Ishikawa (cell line): ENCODE measurements around the gene SCAND1.

Experiments used
- CEBPB ChIP-seq: IDR thresholded peaks from 2 replicates; pipeline ENCODE4 v1.6.1; 2012
- CREB1 ChIP-seq: IDR thresholded peaks from 2 replicates; pipeline ENCODE4 v1.6.1; 2012; ENCODE audit warnings: low read depth
- EGR1 ChIP-seq: IDR thresholded peaks from 2 replicates; pipeline ENCODE4 v1.6.1; 2012
- EP300 ChIP-seq: IDR thresholded peaks from 2 replicates; pipeline ENCODE4 v1.6.1; 2012; ENCODE audit warnings: borderline replicate concordance
- FOXM1 ChIP-seq: IDR thresholded peaks from 2 replicates; pipeline ENCODE4 v1.6.1; 2012; ENCODE audit warnings: low read depth, borderline replicate concordance
- NFIC ChIP-seq: IDR thresholded peaks from 2 replicates; pipeline ENCODE4 v1.6.1; 2012
- RAD21 ChIP-seq: IDR thresholded peaks from 2 replicates; pipeline ENCODE4 v1.6.1; 2012; ENCODE audit warnings: low read depth
- TAF1 ChIP-seq: IDR thresholded peaks from 2 replicates; pipeline ENCODE4 v1.6.1; 2012; ENCODE audit warnings: low read depth, mild to moderate bottlenecking
- TEAD4 ChIP-seq: IDR thresholded peaks from 2 replicates; pipeline ENCODE4 v1.6.1; 2012
- ZBTB7A ChIP-seq: IDR thresholded peaks from 2 replicates; pipeline ENCODE4 v1.6.1; 2012; ENCODE audit warnings: low read depth
- TF ChIP-seq, protein P1 (sequence below): IDR thresholded peaks from 2 replicates; pipeline ENCODE4 v1.6.1; 2012
- TF ChIP-seq, protein P2 (sequence below): IDR thresholded peaks from 2 replicates; pipeline ENCODE4 v1.6.1; 2012; ENCODE audit warnings: low read depth, mild to moderate bottlenecking

DNA sequence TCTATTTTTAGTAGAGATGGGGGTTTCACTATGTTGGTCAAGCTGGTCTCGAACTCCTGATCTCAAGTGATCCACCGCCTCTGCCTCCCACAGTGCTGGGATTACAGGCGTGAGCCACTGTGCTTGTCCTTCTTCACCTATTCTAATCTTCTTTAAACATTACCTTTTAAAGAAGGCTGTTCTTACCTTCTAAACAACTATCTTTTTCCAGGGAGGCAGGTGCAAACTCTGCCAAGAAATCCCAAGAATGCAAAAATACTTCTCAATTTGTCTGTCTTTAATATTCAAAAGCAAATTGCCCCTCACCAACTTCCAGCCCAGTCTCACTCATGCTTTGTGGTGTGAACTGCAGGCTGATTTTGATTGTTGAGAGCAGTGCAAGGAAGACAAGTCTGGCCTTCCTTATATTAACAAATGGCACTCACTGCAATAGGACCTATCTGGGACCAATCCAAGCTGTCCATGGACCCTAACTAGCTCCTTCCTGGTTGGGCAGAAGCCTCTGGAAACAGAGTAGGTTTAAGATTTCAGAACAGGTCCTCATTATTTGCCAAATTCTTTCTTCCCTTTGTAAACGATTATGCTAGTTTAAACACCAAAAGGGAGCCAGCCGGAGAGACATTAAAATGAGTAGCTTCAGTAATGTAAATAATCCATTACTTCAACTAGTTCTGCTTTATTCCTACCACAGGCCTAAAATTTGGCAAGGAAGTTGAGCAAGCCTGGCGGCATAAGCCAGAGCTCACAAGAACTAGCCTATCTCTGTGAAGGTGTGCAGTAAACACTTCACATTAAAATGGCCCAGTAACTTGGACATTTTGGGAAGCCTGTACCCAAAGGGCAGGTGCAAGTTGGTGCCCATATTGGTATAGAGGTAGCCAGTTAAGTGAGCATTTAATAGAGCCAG is 1.6 kb downstream of the SCAND1 start:
- TF ChIP-seq, protein P1, sequence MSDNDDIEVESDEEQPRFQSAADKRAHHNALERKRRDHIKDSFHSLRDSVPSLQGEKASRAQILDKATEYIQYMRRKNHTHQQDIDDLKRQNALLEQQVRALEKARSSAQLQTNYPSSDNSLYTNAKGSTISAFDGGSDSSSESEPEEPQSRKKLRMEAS: no peak
- TF ChIP-seq CEBPB: no peak
- TF ChIP-seq, protein P2, sequence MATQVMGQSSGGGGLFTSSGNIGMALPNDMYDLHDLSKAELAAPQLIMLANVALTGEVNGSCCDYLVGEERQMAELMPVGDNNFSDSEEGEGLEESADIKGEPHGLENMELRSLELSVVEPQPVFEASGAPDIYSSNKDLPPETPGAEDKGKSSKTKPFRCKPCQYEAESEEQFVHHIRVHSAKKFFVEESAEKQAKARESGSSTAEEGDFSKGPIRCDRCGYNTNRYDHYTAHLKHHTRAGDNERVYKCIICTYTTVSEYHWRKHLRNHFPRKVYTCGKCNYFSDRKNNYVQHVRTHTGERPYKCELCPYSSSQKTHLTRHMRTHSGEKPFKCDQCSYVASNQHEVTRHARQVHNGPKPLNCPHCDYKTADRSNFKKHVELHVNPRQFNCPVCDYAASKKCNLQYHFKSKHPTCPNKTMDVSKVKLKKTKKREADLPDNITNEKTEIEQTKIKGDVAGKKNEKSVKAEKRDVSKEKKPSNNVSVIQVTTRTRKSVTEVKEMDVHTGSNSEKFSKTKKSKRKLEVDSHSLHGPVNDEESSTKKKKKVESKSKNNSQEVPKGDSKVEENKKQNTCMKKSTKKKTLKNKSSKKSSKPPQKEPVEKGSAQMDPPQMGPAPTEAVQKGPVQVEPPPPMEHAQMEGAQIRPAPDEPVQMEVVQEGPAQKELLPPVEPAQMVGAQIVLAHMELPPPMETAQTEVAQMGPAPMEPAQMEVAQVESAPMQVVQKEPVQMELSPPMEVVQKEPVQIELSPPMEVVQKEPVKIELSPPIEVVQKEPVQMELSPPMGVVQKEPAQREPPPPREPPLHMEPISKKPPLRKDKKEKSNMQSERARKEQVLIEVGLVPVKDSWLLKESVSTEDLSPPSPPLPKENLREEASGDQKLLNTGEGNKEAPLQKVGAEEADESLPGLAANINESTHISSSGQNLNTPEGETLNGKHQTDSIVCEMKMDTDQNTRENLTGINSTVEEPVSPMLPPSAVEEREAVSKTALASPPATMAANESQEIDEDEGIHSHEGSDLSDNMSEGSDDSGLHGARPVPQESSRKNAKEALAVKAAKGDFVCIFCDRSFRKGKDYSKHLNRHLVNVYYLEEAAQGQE: no peak
- no peak for TF ChIP-seq ZBTB7A
- TF ChIP-seq EGR1: no peak
- TF ChIP-seq EP300: no peak
- no peak for TF ChIP-seq FOXM1
- TF ChIP-seq RAD21: no peak
- TF ChIP-seq CREB1: no peak
- no peak for TF ChIP-seq TEAD4
- TF ChIP-seq NFIC: no peak
- TF ChIP-seq TAF1: no peak
